Ectodermal cell (in vitro differentiated cells): ENCODE measurements around the gene MYH9.

Experiments used
- H3K27ac ChIP-seq: 2 replicates; pipeline ENCODE4 v1.7.0; 2013; ENCODE audit warnings: mild to moderate bottlenecking, low read depth, low read length; ENCODE audit not compliant: insufficient read depth, poor library complexity, severe bottlenecking
- H3K27me3 ChIP-seq: 2 replicates; pipeline ENCODE4 v1.7.0; 2013; ENCODE audit warnings: mild to moderate bottlenecking, low read length; ENCODE audit not compliant: insufficient read depth, control insufficient read depth, poor library complexity, severe bottlenecking
- H3K36me3 ChIP-seq: one replicate; pipeline ENCODE4 v1.7.0; 2013; ENCODE audit warnings: low read length; ENCODE audit not compliant: control insufficient read depth, insufficient read depth
- H3K4me1 ChIP-seq: one replicate; pipeline ENCODE4 v1.7.0; 2013; ENCODE audit warnings: low read length; ENCODE audit not compliant: control insufficient read depth, insufficient read depth
- H3K4me3 ChIP-seq: 2 replicates; pipeline ENCODE4 v1.7.0; 2013; ENCODE audit warnings: low read depth, low read length, control low read depth; ENCODE audit not compliant: insufficient read depth
- H3K9me3 ChIP-seq: 2 replicates; pipeline ENCODE4 v1.7.0; 2013; ENCODE audit warnings: mild to moderate bottlenecking, low read length, moderate library complexity; ENCODE audit not compliant: control insufficient read depth
- WGBS, 2 experiments: methylation state at CpG; one replicate each; pipeline ENCODE4 v1.1.7; 2013; ENCODE audit warnings: missing lambda C conversion rate in 2 of 2; 5-methylcytosine and 5-hydroxymethylcytosine counted together

MYH9 gene

GRCh38 chr22:36315325-36315724 lies 72.4 kb downstream of the MYH9 start:
- no peaks in the 10 kb centered on the region for H3K9me3 ChIP-seq
- H3K4me3 ChIP-seq, result no peak overlapping the region
- no peak overlapping the region for H3K27ac ChIP-seq
- H3K4me1 ChIP-seq, result no peaks in the 10 kb centered on the region
- no peaks in the 10 kb centered on the region for H3K27me3 ChIP-seq
- WGBS, 2 experiments, result 93 to 95% methylated on average over 7 of the region's 7 CpGs
- peaks cover 49% of the 10 kb centered on the region for H3K36me3 ChIP-seq

- H3K27me3 ChIP-seq, result no peaks in the 10 kb centered on the region
- WGBS, 2 experiments, result 89 to 90% methylated on average over 18 of the region's 18 CpGs
- H3K36me3 ChIP-seq, result peaks cover 47% of the 10 kb centered on the region
- H3K9me3 ChIP-seq, result no peaks in the 10 kb centered on the region
- H3K4me1 ChIP-seq, result no peaks in the 10 kb centered on the region
- H3K27ac ChIP-seq, result no peak overlapping the region
- no peak overlapping the region for H3K4me3 ChIP-seq
Observed at GRCh38 chr22:36311386-36312085, 76.2 kb downstream of the MYH9 start.

GRCh38 chr22:36308880-36309279 lies 78.9 kb downstream of the MYH9 start:
- 95 to 97% methylated on average over 17 of the region's 17 CpGs for WGBS, 2 experiments
- no peak overlapping the region for H3K27ac ChIP-seq
- no peaks in the 10 kb centered on the region for H3K27me3 ChIP-seq
- peaks cover 53% of the 10 kb centered on the region for H3K36me3 ChIP-seq
- no peaks in the 10 kb centered on the region for H3K4me1 ChIP-seq
- H3K9me3 ChIP-seq, result no peaks in the 10 kb centered on the region
- no peak overlapping the region for H3K4me3 ChIP-seq

- H3K36me3 ChIP-seq, result peaks cover 51% of the 10 kb centered on the region
- no peaks in the 10 kb centered on the region for H3K9me3 ChIP-seq
- H3K27me3 ChIP-seq, result no peaks in the 10 kb centered on the region
- H3K27ac ChIP-seq, result no peak overlapping the region
- H3K4me1 ChIP-seq, result no peaks in the 10 kb centered on the region
- H3K4me3 ChIP-seq, result no peak overlapping the region
- WGBS, 2 experiments, result 94% methylated on average over 18 of the region's 18 CpGs
Observed at GRCh38 chr22:36306227-36306626, 81.5 kb downstream of the MYH9 start.

- Histone ChIP-seq H3K27ac (no peak overlapping the region), H3K27me3 (no peaks in the 10 kb centered on the region), H3K4me3 (no peak overlapping the region), H3K4me1 (no peaks in the 10 kb centered on the region), H3K36me3 (peaks cover 50% of the 10 kb centered on the region), H3K9me3 (no peaks in the 10 kb centered on the region)
- WGBS, 2 experiments, result 96% methylated on average over 19 of the region's 19 CpGs
Observed at GRCh38 chr22:36305813-36306212, 82.0 kb downstream of the MYH9 start.

- Histone ChIP-seq H3K9me3 (no peaks in the 10 kb centered on the region), H3K4me3 (no peak overlapping the region), H3K27me3 (no peaks in the 10 kb centered on the region), H3K36me3 (peaks cover 60% of the 10 kb centered on the region), H3K27ac (no peak overlapping the region), H3K4me1 (no peaks in the 10 kb centered on the region)
- WGBS, 2 experiments, result 95 to 97% methylated on average over 10 of the region's 10 CpGs
Observed at GRCh38 chr22:36304429-36304828, 83.3 kb downstream of the MYH9 start.

- H3K4me1 ChIP-seq, result no peaks in the 10 kb centered on the region
- H3K27ac ChIP-seq, result no peak overlapping the region
- H3K27me3 ChIP-seq, result no peaks in the 10 kb centered on the region
- no peak overlapping the region for H3K4me3 ChIP-seq
- peaks cover 60% of the 10 kb centered on the region for H3K36me3 ChIP-seq
- 94% methylated on average over 13 of the region's 13 CpGs for WGBS, 2 experiments
- no peaks in the 10 kb centered on the region for H3K9me3 ChIP-seq
Observed at GRCh38 chr22:36303874-36304273, 83.9 kb downstream of the MYH9 start.

GRCh38 chr22:36303115-36303467 lies 84.7 kb downstream of the MYH9 start:
- no peak overlapping the region for H3K27ac ChIP-seq
- no peaks in the 10 kb centered on the region for H3K27me3 ChIP-seq
- no peaks in the 10 kb centered on the region for H3K9me3 ChIP-seq
- no peaks in the 10 kb centered on the region for H3K4me1 ChIP-seq
- H3K36me3 ChIP-seq, result peaks cover 63% of the 10 kb centered on the region
- no peak overlapping the region for H3K4me3 ChIP-seq
- WGBS, 2 experiments, result 89 to 90% methylated on average over 9 of the region's 9 CpGs

GRCh38 chr22:36302439-36303114 lies 85.2 kb downstream of the MYH9 start:
- Histone ChIP-seq H3K4me3 (no peak overlapping the region), H3K27me3 (no peaks in the 10 kb centered on the region), H3K36me3 (peaks cover 68% of the 10 kb centered on the region), H3K4me1 (no peaks in the 10 kb centered on the region), H3K27ac (no peak overlapping the region), H3K9me3 (no peaks in the 10 kb centered on the region)
- 95 to 97% methylated on average over 17 of the region's 17 CpGs for WGBS, 2 experiments

GRCh38 chr22:36301851-36302250 lies 85.9 kb downstream of the MYH9 start:
- Histone ChIP-seq H3K9me3 (no peaks in the 10 kb centered on the region), H3K4me3 (no peak overlapping the region), H3K27me3 (no peaks in the 10 kb centered on the region), H3K4me1 (no peaks in the 10 kb centered on the region), H3K36me3 (peaks cover 75% of the 10 kb centered on the region), H3K27ac (no peak overlapping the region)
- WGBS, 2 experiments, result 94 to 95% methylated on average over 7 of the region's 8 CpGs
